ENCODE measurements around the gene ASPM.

- TF ChIP-seq POLR2A (IDR thresholded peaks at IDR 0.05) (no peak), CTCF (IDR thresholded peaks at IDR 0.05) (no peak), EP300 (IDR thresholded peaks at IDR 0.05) (no peak)
Measured at GRCh38 chr1:197065559-197065958, 80.9 kb downstream of the ASPM start.
